Measurements from ENCODE around the gene ACSS3.

DNA sequence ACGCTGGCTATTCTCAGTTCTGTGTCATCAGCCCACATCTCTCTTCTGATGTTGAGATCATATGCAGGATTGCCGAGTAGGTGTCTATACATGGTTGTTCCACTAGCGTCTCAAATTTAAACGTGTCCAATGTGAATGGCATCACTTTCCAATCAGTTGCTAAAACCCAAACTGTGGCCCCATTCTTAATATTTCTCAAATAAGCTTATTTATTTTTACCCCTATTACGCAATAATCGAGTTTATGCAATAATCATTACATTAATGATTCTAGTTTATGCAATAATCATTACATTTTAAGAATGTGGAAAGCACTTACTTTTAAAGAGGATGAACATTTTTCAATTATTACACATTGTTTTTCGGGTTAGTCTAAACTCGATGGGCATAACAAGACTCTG lies 47.8 kb downstream of the ACSS3 start:
- TF ChIP-seq POLR2A (IDR thresholded peaks at IDR 0.05; ENCODE audit: low read length): no peak
- no peak for TF ChIP-seq GATA1 (IDR thresholded peaks at IDR 0.05; ENCODE audit: low read depth, low read length)

Data from erythroblast (primary cell).